NB4 (cell line): ENCODE measurements around the gene DYNLL2.

ENCODE experiments used
- MAX ChIP-seq: IDR thresholded peaks from 2 replicates; pipeline ENCODE4 v1.6.1; 2011; ENCODE audit warnings: low read depth, low read length
- POLR2A ChIP-seq: IDR thresholded peaks from 2 replicates; pipeline ENCODE4 v1.6.1; 2011; ENCODE audit warnings: mild to moderate bottlenecking; ENCODE audit not compliant: insufficient read length; ENCODE audit errors: extremely low read depth

DNA sequence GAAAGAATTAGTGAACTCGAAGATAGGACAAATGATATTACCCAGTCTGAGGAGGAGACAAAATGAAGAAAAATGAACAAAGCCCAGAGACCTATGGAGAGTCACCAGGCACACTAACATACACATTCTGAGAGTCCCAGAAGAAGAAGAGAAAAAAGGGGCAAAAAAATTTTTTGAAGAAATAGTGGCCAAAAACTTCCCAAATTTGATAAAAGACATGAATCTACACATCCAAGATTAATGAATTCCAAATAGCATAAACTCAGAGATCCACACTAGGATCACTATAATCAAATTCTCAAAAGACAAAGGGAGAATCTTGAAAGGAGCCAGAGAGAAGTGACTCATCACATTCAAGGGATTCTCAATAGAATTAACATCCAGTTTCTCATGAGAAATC is 61.6 kb downstream of the DYNLL2 start:
- TF ChIP-seq MAX (no peak), POLR2A (no peak)
